Lower leg skin (tissue), 4 donors: ENCODE results near the gene SCGB1C2. TPM values are rescaled to one million over a fixed set of nuclear protein-coding genes. Genes with fewer than 3 reads are reported as not detected.
"Not testable (repeated sequence)": the region's sequence is repeated elsewhere in the genome, so short reads cannot be mapped to it uniquely, and the experiment has no call there.

ENCODE experiments used
- DNase-seq, 2 donors: peaks; one replicate each; pipeline ENCODE4 v3.0.0-alpha.2; 2019; ENCODE audit warnings: low spot score in 2 of 2
- H3K4me3 ChIP-seq: fragments of 200-600 bp; sonication (generic); 2 replicates; pipeline ENCODE4 v1.5.1; 2017; ENCODE audit warnings: mild to moderate bottlenecking, low read depth; ENCODE audit not compliant: poor library complexity, severe bottlenecking
- CTCF ChIP-seq, 3 donors: fragments of 450-650 bp; IDR thresholded peaks; one replicate each; pipeline ENCODE4 v1.5.1; 2016; ENCODE audit warnings: antibody characterized with exemption in 3 of 3, mild to moderate bottlenecking in 3 of 3, moderate library complexity in 2 of 3
- POLR2A ChIP-seq, 2 donors: fragments of 450-650 bp; IDR thresholded peaks; one replicate each; pipeline ENCODE4 v1.6.1; 2016 to 2017; ENCODE audit warnings: antibody characterized with exemption in 2 of 2, mild to moderate bottlenecking in 1 of 2, moderate library complexity in 1 of 2
- WGBS, 2 donors: methylation state at CpG; one replicate each; pipeline ENCODE4 v1.1.5; 2018; 5-methylcytosine and 5-hydroxymethylcytosine counted together
- intact Hi-C: fragments of 100-400 bp; cut with DNase I; formaldehyde crosslinking; loops from one replicate; pipeline ENCODE4 v1.15.0; 2023; ENCODE audit warnings: low total_unique reads
- total RNA-seq, 4 donors: library from RNA; depleted of rRNA; stranded (reverse); fragments of >200 nt; gene quantifications; one replicate each; pipeline ENCODE4 v1.1.0, GENCODE V29; 2016

SCGB1C2 gene
- total RNA-seq, 4 donors from 2014 or later, result not detected

- no peak overlapping the region for H3K4me3 ChIP-seq
- intact Hi-C loops, result no loop called here
- no peak for DNase-seq
- 82 to 90% methylated on average over 7 to 10 of the region's 10 CpGs for WGBS, 2 donors
- TF ChIP-seq POLR2A (IDR thresholded peaks at IDR 0.05) (no peak), CTCF (IDR thresholded peaks at IDR 0.05) (no peak)
Observed at GRCh38 chr17:161481-161880, 24.1 kb downstream of the SCGB1C2 start.

- intact Hi-C loops, result no loop called here
- TF ChIP-seq POLR2A (IDR thresholded peaks at IDR 0.05), result no peak
- H3K4me3 ChIP-seq, result no peak overlapping the region
- 55 to 64% methylated on average over 11 of the region's 11 CpGs for WGBS, 2 donors
- no peak for DNase-seq
Observed at GRCh38 chr17:162689-163088, 25.3 kb downstream of the SCGB1C2 start.

GRCh38 chr17:163514-164098 lies 26.2 kb downstream of the SCGB1C2 start:
- no peak overlapping the region for H3K4me3 ChIP-seq
- DNase-seq, result no peak
- WGBS, 2 donors, result 72 to 82% methylated on average over 11 of the region's 11 CpGs
- intact Hi-C loops, result no loop called here
- TF ChIP-seq CTCF (IDR thresholded peaks at IDR 0.05), result no peak
- TF ChIP-seq POLR2A (IDR thresholded peaks at IDR 0.05), result no peak

- no peak overlapping the region for H3K4me3 ChIP-seq
- DNase-seq, result no peak
- WGBS, 2 donors, result 63 to 69% methylated on average over 13 to 15 of the region's 16 CpGs
- TF ChIP-seq POLR2A (IDR thresholded peaks at IDR 0.05) (no peak), CTCF (IDR thresholded peaks at IDR 0.05) (no peak)
- intact Hi-C loops, result no loop called here
Observed at GRCh38 chr17:164303-165235, 27.2 kb downstream of the SCGB1C2 start.

- 91 to 94% methylated on average over 14 of the region's 14 CpGs for WGBS, 2 donors
Observed at GRCh38 chr17:165939-166338, 28.6 kb downstream of the SCGB1C2 start.

GRCh38 chr17:168614-169013 lies 31.2 kb downstream of the SCGB1C2 start:
- intact Hi-C loops, H3K4me3 ChIP-seq, DNase-seq: not testable (repeated sequence)
- 76 to 78% methylated on average over 9 of the region's 11 CpGs for WGBS, 2 donors

More at GRCh38 chr17:165939-166338, 28.6 kb downstream of the SCGB1C2 start:
- no peak for TF ChIP-seq CTCF (IDR thresholded peaks at IDR 0.05)
- no peak for TF ChIP-seq POLR2A (IDR thresholded peaks at IDR 0.05)
- H3K4me3 ChIP-seq, result no peak overlapping the region
- no peak for DNase-seq
- intact Hi-C loops, result no loop called here
